GM12878 (cell line): Measurements from ENCODE around the gene NFATC1.

Experiments
- BACH1 ChIP-seq: fragments of 450-650 bp; IDR thresholded peaks from 2 replicates; pipeline ENCODE4 v1.6.1; 2017; ENCODE audit warnings: mild to moderate bottlenecking, borderline replicate concordance
- CBX5 ChIP-seq: sonication (generic); IDR thresholded peaks from 2 replicates; pipeline ENCODE4 v1.6.1; 2016; ENCODE audit warnings: low read depth, moderate library complexity, mild to moderate bottlenecking, inconsistent platforms
- CTCF ChIP-seq, 3 experiments: IDR thresholded peaks in 2 of 3; conservative IDR thresholded peaks in 1 of 3; 2 replicates each; pipeline ENCODE4 v1.5.1; 2011; ENCODE audit warnings: low read depth in 3 of 3, low read length in 3 of 3, mild to moderate bottlenecking in 3 of 3, control low read depth in 2 of 3, moderate library complexity in 2 of 3, inconsistent platforms in 1 of 3, mixed read lengths in 1 of 3; ENCODE audit not compliant: control insufficient read depth in 2 of 3, insufficient read depth in 1 of 3; ENCODE audit errors: extremely low read depth in 1 of 3
- FOS ChIP-seq: IDR thresholded peaks from 3 replicates; pipeline ENCODE4 v1.6.1; 2011; ENCODE audit warnings: borderline replicate concordance; ENCODE audit not compliant: insufficient read length; ENCODE audit errors: extremely low read depth
- FOXM1 ChIP-seq: IDR thresholded peaks from 2 replicates; pipeline ENCODE4 v1.6.1; 2012; ENCODE audit warnings: low read depth, mild to moderate bottlenecking, inconsistent platforms, low read length, moderate library complexity
- LARP7 ChIP-seq: fragments of 450-650 bp; IDR thresholded peaks from 2 replicates; pipeline ENCODE4 v1.6.1; 2017; ENCODE audit warnings: mild to moderate bottlenecking
- POLR2A ChIP-seq: IDR thresholded peaks from 2 replicates; pipeline ENCODE4 v1.6.1; 2011; ENCODE audit warnings: low read depth, mild to moderate bottlenecking, low read length
- POLR2AphosphoS5 ChIP-seq: IDR thresholded peaks from 2 replicates; pipeline ENCODE4 v1.6.1; 2011; ENCODE audit warnings: mild to moderate bottlenecking, low read length, inconsistent platforms
- SMC3 ChIP-seq: IDR thresholded peaks from 2 replicates; pipeline ENCODE4 v1.6.1; 2011; ENCODE audit warnings: low read length, improper control_type of control experiment, borderline replicate concordance
- TCF7 ChIP-seq: IDR thresholded peaks from 2 replicates; pipeline ENCODE4 v1.6.1; 2014; ENCODE audit warnings: antibody characterized with exemption, borderline replicate concordance
- USF1 ChIP-seq: IDR thresholded peaks from 2 replicates; pipeline ENCODE4 v1.6.1; 2011; ENCODE audit warnings: borderline replicate concordance, low read depth, mild to moderate bottlenecking, moderate library complexity, mixed read lengths, low read length; ENCODE audit not compliant: insufficient read depth; ENCODE audit errors: extremely low read length
- YY1 ChIP-seq: IDR thresholded peaks from 2 replicates; pipeline ENCODE4 v1.6.1; 2011; ENCODE audit warnings: low read depth, mild to moderate bottlenecking, low read length
- ZBTB33 ChIP-seq: fragments of 450-650 bp; IDR thresholded peaks from 2 replicates; pipeline ENCODE4 v1.6.1; 2017; ENCODE audit warnings: mild to moderate bottlenecking
- ZSCAN29 ChIP-seq: fragments of 450-650 bp; IDR thresholded peaks from 2 replicates; pipeline ENCODE4 v1.6.1; 2017; ENCODE audit warnings: mild to moderate bottlenecking, moderate library complexity

GRCh38 chr18:79481046-79481790 is 85.5 kb downstream of the NFATC1 start:
- TF ChIP-seq ZSCAN29 = no peak
- TF ChIP-seq TCF7 = no peak
- TF ChIP-seq FOS = no peak
- no peak for TF ChIP-seq USF1
- no peak for TF ChIP-seq CTCF (IDR thresholded peaks at IDR 0.05 in 2 of 3, conservative IDR thresholded peaks at IDR 0.05 in 1 of 3; ENCODE audit: control insufficient read depth in 2 of 3, extremely low read depth in 1 of 3, insufficient read depth in 1 of 3, low read depth in 3 of 3, low read length in 3 of 3)
- no peak for TF ChIP-seq POLR2A
- no peak for TF ChIP-seq YY1
- no peak for TF ChIP-seq BACH1
- TF ChIP-seq ZBTB33 = no peak
- no peak for TF ChIP-seq CBX5
- no peak for TF ChIP-seq POLR2AphosphoS5
- TF ChIP-seq LARP7 = no peak
- TF ChIP-seq FOXM1 = no peak
- TF ChIP-seq SMC3 = no peak
